T-helper 22 cell (primary cell): ENCODE measurements around the gene MACROH2A2.

Source experiments
- DNase-seq: peaks from one replicate; pipeline ENCODE4 v3.0.0-alpha.2; 2020; ENCODE audit warnings: low read depth

MACROH2A2 gene

GRCh38 chr10:70130878-70131559 lies 78.4 kb downstream of the MACROH2A2 start:
- DNase-seq, result no peak

- no peak for DNase-seq
These were observed 78.9 kb downstream of the MACROH2A2 start for GRCh38 chr10:70131560-70131937.

DNA sequence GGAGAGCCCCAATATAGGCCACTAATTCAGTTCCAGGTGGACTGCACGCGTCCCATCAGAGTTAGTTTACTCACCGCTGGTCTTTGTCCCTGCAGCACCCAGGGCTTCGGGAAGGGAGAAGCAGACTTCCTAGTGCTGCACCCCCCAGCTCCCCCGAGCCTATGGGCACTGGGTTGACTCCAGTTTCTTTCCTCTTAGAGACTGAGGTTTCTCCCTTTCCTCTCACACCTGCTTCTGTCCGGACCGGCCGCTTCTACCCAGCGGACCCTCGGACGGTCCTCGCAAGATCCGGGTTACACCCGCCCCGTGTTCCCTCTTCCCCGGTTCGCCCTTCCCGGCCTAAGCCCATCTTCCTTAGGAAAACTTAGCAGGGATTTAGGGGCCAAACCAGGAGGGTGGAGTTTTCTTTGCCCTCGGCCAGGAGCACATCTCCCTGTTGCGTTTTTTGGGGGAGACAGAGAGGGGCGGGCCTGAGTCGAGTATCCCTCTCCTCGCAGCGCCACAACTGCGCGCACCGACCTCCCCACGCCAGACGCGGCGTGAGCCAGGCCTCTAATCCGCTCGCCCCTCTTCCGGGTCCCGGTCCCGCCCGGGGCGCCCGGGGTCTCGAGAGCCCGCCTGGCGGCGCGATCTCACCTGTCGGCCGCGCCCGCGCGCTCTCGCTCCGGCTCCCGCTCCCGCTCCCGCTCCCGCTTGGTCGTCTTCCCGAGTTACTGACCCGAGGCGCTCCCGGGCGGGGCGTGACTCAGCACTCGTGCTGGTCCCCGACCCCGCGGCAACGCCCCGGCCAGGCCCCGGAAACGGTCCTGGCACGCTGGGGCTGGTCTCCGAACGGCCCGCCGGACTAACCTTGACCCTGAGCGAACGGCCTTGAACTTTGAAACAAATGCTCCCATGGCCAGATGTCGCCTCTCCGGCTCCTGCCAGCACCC lies 79.7 kb downstream of the MACROH2A2 start, which contains the start of gene AIFM2:
TSS of gene AIFM2 (minus strand) at position 728 of the 932 bp plus-strand sequence. CDS start 8,741 bp downstream, outside the sequence.
- DNase-seq, result no peak

- DNase-seq, result no peak
These were observed 82.4 kb downstream of the MACROH2A2 start for GRCh38 chr10:70135046-70135445.

GRCh38 chr10:70135684-70136083 lies 83.0 kb downstream of the MACROH2A2 start:
- no peak for DNase-seq

GRCh38 chr10:70137135-70137534 lies 84.5 kb downstream of the MACROH2A2 start:
- DNase-seq, result no peak

DNA sequence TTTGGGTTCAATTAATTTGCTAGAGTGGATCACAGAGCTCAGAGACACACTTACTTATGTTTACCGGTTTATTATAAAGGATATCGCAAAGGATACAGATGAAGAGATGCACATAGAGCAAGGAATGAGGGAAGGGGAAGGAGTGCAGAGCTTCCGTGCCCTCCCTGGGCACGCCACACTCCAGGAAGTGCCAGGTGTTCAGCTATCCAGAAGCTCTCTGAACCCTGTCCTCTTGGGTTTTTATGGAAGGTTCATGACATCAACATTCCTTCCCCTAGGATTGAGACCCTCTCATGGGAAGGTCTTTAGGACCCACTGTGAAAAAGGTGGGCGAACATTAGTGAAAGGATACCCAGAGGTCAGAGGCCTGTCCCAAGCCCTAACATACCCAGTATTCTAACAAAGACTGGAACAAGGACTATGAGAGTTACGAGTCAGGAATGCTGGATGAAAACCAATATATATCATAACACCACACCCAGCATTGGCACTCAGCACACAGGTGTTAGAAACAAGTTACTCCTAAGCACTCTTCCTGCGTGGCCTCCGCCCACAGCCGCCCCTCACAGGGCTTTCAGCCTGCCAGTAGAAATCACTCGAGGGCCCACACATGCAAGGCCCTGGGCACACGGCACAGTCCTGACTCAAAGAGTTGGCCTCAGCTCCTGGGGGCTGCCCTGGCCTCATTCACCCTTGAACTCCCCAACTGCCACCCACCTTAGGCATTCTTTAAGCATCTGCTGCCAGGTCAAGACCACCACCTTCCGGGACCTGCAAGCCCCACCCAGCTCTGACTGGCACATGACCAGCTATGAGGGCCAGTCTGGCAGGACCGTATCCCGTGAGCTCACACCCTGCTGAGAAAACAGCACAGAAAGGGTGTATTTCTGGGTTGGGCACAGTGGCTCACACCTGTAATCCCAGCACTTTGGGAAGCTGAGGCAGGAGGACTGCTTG lies 85.6 kb downstream of the MACROH2A2 start:
- DNase-seq, result no peak

DNA sequence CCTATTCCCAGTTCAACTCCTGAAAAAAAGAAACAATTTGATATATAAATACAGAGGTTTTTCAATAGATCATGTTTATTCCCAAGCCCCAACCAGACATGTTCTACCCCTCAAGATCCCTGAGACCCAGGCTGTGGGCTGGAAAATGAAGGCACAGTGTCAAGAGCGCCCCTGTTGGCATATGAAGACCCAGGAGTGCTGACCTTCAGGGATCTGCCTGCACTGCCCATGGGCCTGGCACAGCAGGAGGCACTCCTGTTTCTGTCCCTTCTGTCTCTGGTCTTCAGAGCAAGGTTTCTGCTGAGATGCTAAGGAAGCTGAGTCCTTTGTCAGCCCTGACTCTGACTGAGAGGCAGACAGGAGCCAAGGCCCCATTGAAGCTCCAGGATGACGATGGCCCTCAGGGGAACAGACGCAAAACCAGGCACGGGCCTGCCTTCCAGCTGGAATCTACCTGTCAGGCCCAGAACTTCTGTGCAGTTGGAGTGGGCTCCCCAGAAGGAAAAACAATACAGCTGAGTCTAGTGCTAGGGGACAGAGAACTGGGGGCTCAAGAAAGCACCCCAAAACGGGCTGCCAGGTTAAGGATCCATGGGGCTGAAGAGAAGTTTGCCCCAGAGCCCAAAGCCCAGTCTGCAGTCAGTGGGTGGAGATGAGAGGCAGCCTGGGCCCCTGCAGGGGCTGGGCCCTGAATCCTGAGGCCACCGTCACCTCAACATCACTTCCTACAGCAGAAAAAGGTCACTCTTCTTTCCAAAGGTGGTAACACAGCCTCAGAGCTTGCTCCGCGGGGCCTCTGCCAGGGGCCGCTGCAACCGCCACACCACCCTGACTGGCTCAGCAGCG lies 86.7 kb downstream of the MACROH2A2 start:
- DNase-seq, result no peak

DNA sequence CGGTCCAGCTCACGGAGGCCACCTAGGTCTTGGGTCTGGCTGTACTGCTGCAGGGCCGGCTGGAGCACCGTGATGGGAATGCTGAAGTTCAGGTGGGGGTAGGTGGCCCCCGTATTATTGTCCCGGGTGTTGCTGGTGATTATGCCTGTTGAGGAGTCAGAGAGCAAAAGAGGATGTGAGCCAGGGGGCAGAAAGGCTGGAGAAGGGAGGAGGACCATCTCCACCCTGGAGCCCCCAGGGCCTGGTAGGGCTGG lies 87.3 kb downstream of the MACROH2A2 start:
- DNase-seq, result no peak

GRCh38 chr10:70140297-70140696 lies 87.7 kb downstream of the MACROH2A2 start:
- no peak for DNase-seq

DNA sequence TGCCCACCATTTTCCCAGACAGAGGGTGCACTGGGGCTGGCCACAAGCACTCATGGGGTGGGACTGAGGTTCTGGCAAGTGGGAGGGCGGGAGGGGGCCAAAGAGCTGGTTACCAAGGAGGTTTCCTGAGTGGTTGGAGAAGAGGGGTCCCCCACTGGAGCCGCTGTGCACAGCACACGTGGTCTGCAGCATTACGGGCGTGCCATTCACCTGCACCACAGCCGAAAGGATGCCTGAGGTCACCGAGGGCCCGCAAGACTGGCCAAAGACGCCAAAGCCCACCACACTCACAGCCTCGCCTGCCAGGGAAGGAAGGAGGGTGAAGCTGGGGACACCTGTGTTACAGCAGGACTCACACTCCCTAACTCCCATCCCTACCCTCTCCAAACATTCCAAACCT lies 89.9 kb downstream of the MACROH2A2 start:
- no peak for DNase-seq

GRCh38 chr10:70144372-70145110 lies 91.9 kb downstream of the MACROH2A2 start:
- no peak for DNase-seq

DNA sequence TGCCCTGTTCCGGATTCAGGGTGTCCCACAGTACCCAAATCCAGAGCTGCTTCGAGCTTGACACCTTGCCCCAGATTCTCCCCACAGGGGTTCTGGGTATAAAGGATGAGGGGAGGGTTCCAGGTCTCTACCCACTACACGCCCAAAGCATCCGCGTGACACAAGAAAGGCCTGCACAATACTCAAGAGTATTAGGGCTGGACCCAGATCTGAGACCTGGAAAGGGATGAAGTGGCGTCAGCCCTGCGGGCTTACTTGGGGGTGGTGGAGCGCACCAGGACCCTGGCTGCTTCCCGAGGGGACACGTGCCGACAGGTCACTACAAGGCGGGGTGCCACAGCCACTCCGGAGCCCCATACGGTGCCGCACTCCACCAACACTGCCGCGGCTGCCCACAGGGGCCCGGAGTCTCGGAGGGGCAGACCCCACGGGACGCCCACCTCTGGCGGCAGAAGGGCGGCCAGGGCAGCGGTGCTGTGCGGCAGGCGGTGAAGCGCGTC lies 92.6 kb downstream of the MACROH2A2 start:
- peak; percentile 5 for DNase-seq

DNA sequence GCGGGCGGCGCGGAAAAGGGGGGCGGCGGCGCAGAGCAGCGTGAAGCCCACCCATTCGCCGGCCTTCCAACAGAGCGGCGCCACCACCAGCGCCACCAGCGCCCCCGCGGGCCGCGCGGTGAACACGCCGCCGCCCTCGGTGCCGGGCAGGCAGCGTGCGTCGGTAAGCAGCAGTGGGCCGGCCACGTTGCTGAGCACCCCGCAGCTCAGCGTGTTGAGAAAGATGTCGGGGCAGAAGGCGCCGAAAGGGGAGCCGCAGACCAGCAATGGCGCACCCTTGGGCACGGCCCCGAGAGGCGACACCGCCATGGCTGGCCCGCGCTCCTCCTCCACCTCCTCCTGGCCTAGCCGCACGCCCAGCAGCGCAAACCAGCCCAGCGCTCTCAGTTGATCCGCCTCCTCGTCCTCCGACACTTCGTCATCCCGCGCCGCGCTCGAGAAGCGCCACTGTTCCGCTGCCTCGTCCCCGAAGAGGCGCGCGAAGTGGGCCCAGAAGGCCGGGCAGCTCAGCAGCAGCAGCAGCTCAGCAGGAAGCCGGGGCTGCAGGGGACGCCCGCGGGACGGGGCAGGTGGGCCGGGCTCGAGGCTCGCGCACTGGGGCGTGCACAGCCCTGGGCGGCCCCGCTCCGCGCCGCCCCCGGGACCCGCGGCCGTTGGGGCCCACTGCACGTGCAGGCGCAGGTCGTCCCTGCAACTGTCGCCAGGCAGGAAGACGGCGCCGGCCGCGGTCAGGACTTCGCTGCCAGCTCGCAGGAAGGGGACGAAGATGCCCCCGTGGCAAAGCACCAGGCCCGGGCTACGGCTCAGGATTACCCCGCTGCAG lies 93.2 kb downstream of the MACROH2A2 start:
- DNase-seq, result peak; percentile 66

- DNase-seq, result peak; percentile 88
These were observed 94.0 kb downstream of the MACROH2A2 start, which contains the start of gene TYSND1 for GRCh38 chr10:70146489-70147258. TYSND1 (minus strand) TSS chr10:70146700; CDS start chr10:70146586, 114 bp downstream.

DNA sequence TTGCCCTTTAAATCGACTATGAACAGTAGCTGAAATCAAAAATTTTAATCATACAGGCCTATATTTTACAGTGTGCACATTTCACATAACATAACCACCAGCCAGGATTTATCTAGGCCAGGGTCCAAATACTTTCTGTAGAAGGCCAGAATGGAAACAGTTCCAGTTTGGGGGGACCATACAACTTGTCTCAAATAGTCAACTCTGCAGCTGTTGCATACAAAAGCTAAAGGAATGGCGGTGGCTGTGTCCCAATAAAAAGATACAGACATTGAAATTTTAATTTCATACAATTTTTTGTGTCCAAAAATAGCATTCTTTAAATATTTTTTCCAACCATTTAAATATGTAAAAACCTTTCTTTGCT lies 94.6 kb downstream of the MACROH2A2 start:
- no peak for DNase-seq

- no peak for DNase-seq
These were observed 95.9 kb downstream of the MACROH2A2 start for GRCh38 chr10:70148516-70148915.

DNA sequence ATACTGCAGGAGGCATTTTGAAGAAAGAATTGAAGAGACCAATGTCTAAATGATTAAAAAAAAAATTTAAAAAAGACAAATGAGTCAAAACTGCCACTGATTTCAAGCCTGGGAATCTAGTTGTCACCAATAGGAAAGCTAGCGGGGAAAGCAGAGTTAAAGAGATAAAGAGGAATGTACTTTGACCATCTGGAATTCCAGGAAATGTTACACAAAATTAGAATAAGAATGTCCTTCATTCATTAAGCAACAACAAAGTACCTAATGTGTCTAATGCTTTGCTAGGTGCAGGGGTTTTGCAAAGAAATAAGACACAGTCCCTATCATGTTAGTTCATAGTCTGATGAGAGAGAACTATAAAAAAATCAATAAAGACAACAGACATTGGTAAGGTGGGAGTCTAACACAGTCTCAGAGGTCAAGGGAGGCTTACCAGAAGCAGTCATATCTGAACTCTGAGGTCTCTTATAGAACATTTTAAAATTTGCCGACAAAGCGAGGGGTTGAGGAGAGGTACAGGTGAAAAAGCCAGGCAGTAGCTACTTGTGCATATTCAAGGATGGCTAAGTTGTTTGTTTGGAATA lies 102.7 kb downstream of the MACROH2A2 start:
- no peak for DNase-seq
